Upper lobe of left lung (tissue), 6 donors: ENCODE data around the gene SNURF. TPM values are rescaled to one million over a fixed set of nuclear protein-coding genes. Genes with fewer than 3 reads are reported as not detected.

ENCODE experiments used
- ATAC-seq, 2 donors: fragments of 200-7000 bp; cut with Tn5 transposase; one replicate each; pipeline ENCODE4 v1.9.1; 2022; ENCODE audit warnings: mild to moderate bottlenecking in 2 of 2, moderate library complexity in 2 of 2; ENCODE audit not compliant: low FRiP score in 2 of 2
- DNase-seq, 2 donors: peaks; one replicate each; pipeline ENCODE4 v3.0.0-alpha.2; 2019 to 2020
- H3K27ac ChIP-seq, 4 donors: fragments of 200-600 bp; sonication (generic); one replicate each; pipeline ENCODE4 v1.5.1; 2016 to 2019
- H3K27me3 ChIP-seq, 4 donors: fragments of 200-600 bp; sonication (generic); one replicate each; pipeline ENCODE4 v1.5.1; 2017 to 2019
- H3K36me3 ChIP-seq, 4 donors: fragments of 200-600 bp; sonication (generic); one replicate each; pipeline ENCODE4 v1.5.1; 2016 to 2019
- H3K4me1 ChIP-seq, 4 donors: fragments of 200-600 bp; sonication (generic); one replicate each; pipeline ENCODE4 v1.5.1; 2018 to 2019
- H3K4me3 ChIP-seq, 4 donors: fragments of 200-600 bp; sonication (generic); one replicate each; pipeline ENCODE4 v1.5.1; 2017 to 2019; ENCODE audit warnings: mild to moderate bottlenecking in 2 of 4, moderate library complexity in 1 of 4
- H3K9me3 ChIP-seq, 4 donors: fragments of 200-600 bp; sonication (generic); one replicate each; pipeline ENCODE4 v1.5.1; 2018 to 2019
- EP300 ChIP-seq, 4 donors: sonication (generic); formaldehyde crosslinking; IDR thresholded peaks; one replicate each; pipeline ENCODE4 v1.5.1; 2017; ENCODE audit warnings: antibody characterized with exemption in 4 of 4, control low read depth in 2 of 4
- POLR2A ChIP-seq, 4 donors: fragments of 450-650 bp; IDR thresholded peaks; one replicate each; pipeline ENCODE4 v1.5.1; 2016 to 2017; ENCODE audit warnings: antibody characterized with exemption in 4 of 4, mild to moderate bottlenecking in 2 of 4
- POLR2AphosphoS5 ChIP-seq, 2 donors: sonication (generic); formaldehyde crosslinking; IDR thresholded peaks; one replicate each; pipeline ENCODE4 v1.5.1; 2017; ENCODE audit warnings: antibody characterized with exemption in 2 of 2
- WGBS, 2 donors: methylation state at CpG; one replicate each; pipeline ENCODE4 v1.1.5; 2017 to 2018; 5-methylcytosine and 5-hydroxymethylcytosine counted together
- small RNA-seq, 4 donors: library from RNA; depleted of rRNA; stranded (forward); fragments of <200 nt; gene quantifications; one replicate each; pipeline ENCODE3, GENCODE V24; 2016
- total RNA-seq, 6 donors: library from RNA; depleted of rRNA in 4 of 6; stranded (reverse); fragments of >200 nt in 4 of 6; gene quantifications; one replicate each; pipeline versions ENCODE4 v1.1.0 to v1.2.1, GENCODE V29; 2016 to 2021
- TF ChIP-seq, protein P1 (sequence below), 6 experiments: fragments of 450-650 bp in 4 of 6; fragments of 200-600 bp in 2 of 6; sonication (generic) in 2 of 6; IDR thresholded peaks; one replicate each; pipeline ENCODE4 v1.5.1; 2016 to 2019; ENCODE audit warnings: antibody characterized with exemption in 6 of 6
- donor health status: DM: no; HTN: no; CAD: no; lungs with moderate emphysema.
- donor health status: DM: no; HTN: yes; CAD: no; lungs with severe emphysema.

SNURF gene
- total RNA-seq, 6 donors from 2014 or later = 1.2 to 14.7 (median 7.9) TPM

DNA sequence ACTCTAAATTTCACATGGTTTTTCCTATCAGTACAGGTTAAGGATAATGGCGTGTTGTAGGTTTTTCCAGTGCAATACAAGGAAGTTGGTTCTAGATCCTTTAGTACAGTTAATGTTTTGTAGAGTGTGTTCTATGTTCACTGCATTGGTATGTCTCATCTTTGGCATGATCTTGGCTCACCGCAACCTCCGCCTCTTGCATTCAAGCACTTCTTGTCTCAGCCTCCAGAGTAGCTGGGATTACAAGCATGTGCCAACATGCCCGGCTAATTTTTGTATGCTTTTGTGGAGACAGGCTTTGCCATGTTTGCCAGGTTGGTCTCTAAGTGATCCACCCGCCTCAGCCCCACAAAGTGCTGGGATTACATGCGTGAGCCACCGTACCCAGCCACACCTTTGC, 30.4 kb downstream of the SNURF start:
- Histone ChIP-seq H3K9me3 (peaks cover 6 to 70% (median 45%) of the 10 kb centered on the region in 4 donors), H3K27ac (no peak overlapping the region), H3K4me1 (no peaks in the 10 kb centered on the region), H3K4me3 (no peak overlapping the region), H3K27me3 (no peaks in the 10 kb centered on the region), H3K36me3 (peaks cover 2 to 85% (median 41%) of the 10 kb centered on the region in 4 donors)
- no peak for ATAC-seq
- DNase-seq = no peak
- WGBS, 2 donors = 92 to 93% methylated on average over 7 of the region's 7 CpGs
- TF ChIP-seq POLR2A (IDR thresholded peaks at IDR 0.05) (no peak), EP300 (IDR thresholded peaks at IDR 0.05) (no peak), POLR2AphosphoS5 (IDR thresholded peaks at IDR 0.05) (no peak)
- TF ChIP-seq, protein P1, sequence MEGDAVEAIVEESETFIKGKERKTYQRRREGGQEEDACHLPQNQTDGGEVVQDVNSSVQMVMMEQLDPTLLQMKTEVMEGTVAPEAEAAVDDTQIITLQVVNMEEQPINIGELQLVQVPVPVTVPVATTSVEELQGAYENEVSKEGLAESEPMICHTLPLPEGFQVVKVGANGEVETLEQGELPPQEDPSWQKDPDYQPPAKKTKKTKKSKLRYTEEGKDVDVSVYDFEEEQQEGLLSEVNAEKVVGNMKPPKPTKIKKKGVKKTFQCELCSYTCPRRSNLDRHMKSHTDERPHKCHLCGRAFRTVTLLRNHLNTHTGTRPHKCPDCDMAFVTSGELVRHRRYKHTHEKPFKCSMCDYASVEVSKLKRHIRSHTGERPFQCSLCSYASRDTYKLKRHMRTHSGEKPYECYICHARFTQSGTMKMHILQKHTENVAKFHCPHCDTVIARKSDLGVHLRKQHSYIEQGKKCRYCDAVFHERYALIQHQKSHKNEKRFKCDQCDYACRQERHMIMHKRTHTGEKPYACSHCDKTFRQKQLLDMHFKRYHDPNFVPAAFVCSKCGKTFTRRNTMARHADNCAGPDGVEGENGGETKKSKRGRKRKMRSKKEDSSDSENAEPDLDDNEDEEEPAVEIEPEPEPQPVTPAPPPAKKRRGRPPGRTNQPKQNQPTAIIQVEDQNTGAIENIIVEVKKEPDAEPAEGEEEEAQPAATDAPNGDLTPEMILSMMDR (IDR thresholded peaks at IDR 0.05) = no peak

- ATAC-seq (no peak), DNase-seq (no peak)
- TF ChIP-seq, protein P1 (IDR thresholded peaks at IDR 0.05) = no peak
- TF ChIP-seq EP300 (IDR thresholded peaks at IDR 0.05) (no peak), POLR2A (IDR thresholded peaks at IDR 0.05) (no peak), POLR2AphosphoS5 (IDR thresholded peaks at IDR 0.05) (no peak)
- Histone ChIP-seq H3K27ac (no peak overlapping the region), H3K36me3 (peaks cover 2 to 73% (median 36%) of the 10 kb centered on the region in 4 donors), H3K9me3 (peaks cover 3 to 70% (median 42%) of the 10 kb centered on the region in 4 donors), H3K4me1 (no peaks in the 10 kb centered on the region), H3K4me3 (no peak overlapping the region), H3K27me3 (no peaks in the 10 kb centered on the region)
- WGBS, 2 donors = 72 to 90% methylated on average over 5 to 6 of the region's 6 CpGs
Observed at GRCh38 chr15:24986653-24987052, 31.9 kb downstream of the SNURF start.

Small RNA genes within 50 kb of the gene (small RNA-seq; reads per million reads assigned to genes)
- gene AC090602.1 (0 reads per million in 4 donors), gene AC124312.4 (0 reads per million in 4 donors), gene AC124312.5 (0 reads per million in 4 donors)

Other genes starting within 250 kb of the SNURF start
- gene SNRPN, start within 50 bp of the SNURF start, total RNA-seq = 100 to 1,000 TPM in 2 of 6 donors, 10 to 100 TPM in 4; 72.4 to 133 (median 92.4) TPM